ACC112 (cell line): Measurements from ENCODE around the gene FARP2.
"Not testable (repeated sequence)": the region's sequence is repeated elsewhere in the genome, so short reads cannot be mapped to it uniquely, and the experiment has no call there.

Experiments used
- H2AFZ ChIP-seq: fragments of 200-600 bp; sonication (generic); one replicate; pipeline ENCODE4 v1.6.0; 2017; ENCODE audit warnings: antibody characterized with exemption, low read length; ENCODE audit not compliant: unreplicated experiment
- H3K27ac ChIP-seq: fragments of 200-600 bp; sonication (generic); 2 replicates; pipeline ENCODE4 v1.5.1; 2014; ENCODE audit warnings: low read depth, mild to moderate bottlenecking, antibody characterized with exemption, low read length, moderate library complexity
- H3K27me3 ChIP-seq: fragments of 200-600 bp; sonication (generic); 2 replicates; pipeline ENCODE4 v1.6.1; 2014; ENCODE audit warnings: mild to moderate bottlenecking, antibody characterized with exemption, low read length, moderate library complexity, mixed read lengths; ENCODE audit not compliant: insufficient read depth
- H3K36me3 ChIP-seq: fragments of 200-600 bp; sonication (generic); 2 replicates; pipeline ENCODE4 v1.6.1; 2016; ENCODE audit warnings: mild to moderate bottlenecking, antibody characterized with exemption, low read length, moderate library complexity, mixed read lengths; ENCODE audit not compliant: insufficient read depth
- H3K4me1 ChIP-seq: fragments of 200-600 bp; sonication (generic); one replicate; pipeline ENCODE4 v1.6.1; 2016; ENCODE audit warnings: low read length, mixed read lengths; ENCODE audit not compliant: insufficient read depth, unreplicated experiment, control insufficient read depth
- H3K4me3 ChIP-seq: fragments of 200-600 bp; sonication (generic); 2 replicates; pipeline ENCODE4 v1.5.1; 2014; ENCODE audit warnings: mild to moderate bottlenecking, low read depth, low read length
- H3K79me2 ChIP-seq: fragments of 200-600 bp; sonication (generic); one replicate; pipeline ENCODE4 v1.6.0; 2016; ENCODE audit warnings: low read length; ENCODE audit not compliant: control insufficient read depth, unreplicated experiment, insufficient read depth

Gene FARP2

GRCh38 chr2:241315093-241315878 is 40.8 kb upstream of the FARP2 start, which contains the start of gene HDLBP:
TSS of gene HDLBP (minus strand) at chr2:241315672. CDS start at chr2:241266869, 48,803 bp downstream.
- peak within 1 kb of the TSS; percentile 93 for H3K27ac ChIP-seq
- H3K4me3 ChIP-seq, result peak within 1 kb of the TSS; percentile 89
- peaks cover 7% of the 10 kb centered on the region; the same call in 1 of the 2 replicates for H3K36me3 ChIP-seq
- H2AFZ ChIP-seq, result peak within 1 kb of the TSS; percentile 51
- H3K27me3 ChIP-seq, result no peaks in the 10 kb centered on the region
- H3K79me2 ChIP-seq, result peaks cover 91% of the 10 kb centered on the region
- H3K4me1 ChIP-seq, result peaks cover 58% of the 10 kb centered on the region

- Histone ChIP-seq H3K27me3 (no peaks in the 10 kb centered on the region), H3K36me3 (peaks cover 7% of the 10 kb centered on the region; the same call in 1 of the 2 replicates), H2AFZ (peak within 1 kb of the TSS; percentile 51), H3K79me2 (peaks cover 91% of the 10 kb centered on the region), H3K4me3 (peak within 1 kb of the TSS; percentile 89), H3K4me1 (peaks cover 58% of the 10 kb centered on the region), H3K27ac (peak within 1 kb of the TSS; percentile 93)
Measured at GRCh38 chr2:241315879-241316631, 40.0 kb upstream of the FARP2 start, which contains the start of gene SEPTIN2. TSS of gene SEPTIN2 (plus strand) at chr2:241315925. CDS start at chr2:241324233, 8,308 bp downstream.

- H3K27me3 ChIP-seq, result no peaks in the 10 kb centered on the region
- peaks cover 7% of the 10 kb centered on the region; the same call in 1 of the 2 replicates for H3K36me3 ChIP-seq
- peak overlapping the region; percentile 79; the same call in 1 of the 2 replicates for H3K27ac ChIP-seq
- peaks cover 91% of the 10 kb centered on the region for H3K79me2 ChIP-seq
- no peak overlapping the region for H2AFZ ChIP-seq
- H3K4me3 ChIP-seq, result peak overlapping the region; percentile 89
- peaks cover 63% of the 10 kb centered on the region for H3K4me1 ChIP-seq
Measured at GRCh38 chr2:241316825-241317224, 39.3 kb upstream of the FARP2 start.

- Histone ChIP-seq H3K4me1 (peaks cover 63% of the 10 kb centered on the region), H3K36me3 (peaks cover 7% of the 10 kb centered on the region; the same call in 1 of the 2 replicates), H3K79me2 (peaks cover 91% of the 10 kb centered on the region), H2AFZ (no peak overlapping the region), H3K27me3 (no peaks in the 10 kb centered on the region), H3K4me3 (peak overlapping the region; percentile 89), H3K27ac (no peak overlapping the region)
Measured at GRCh38 chr2:241317391-241317790, 38.7 kb upstream of the FARP2 start.

- H3K27me3 ChIP-seq, H3K36me3 ChIP-seq, H3K27ac ChIP-seq, H2AFZ ChIP-seq: not testable (repeated sequence)
- peak overlapping the region; percentile 89 for H3K4me3 ChIP-seq
- H3K79me2 ChIP-seq, result peaks cover 91% of the 10 kb centered on the region
- H3K4me1 ChIP-seq, result peaks cover 60% of the 10 kb centered on the region
Measured at GRCh38 chr2:241318830-241319229, 37.3 kb upstream of the FARP2 start.

GRCh38 chr2:241320394-241320793 is 35.7 kb upstream of the FARP2 start:
- H3K79me2 ChIP-seq, result peaks cover 96% of the 10 kb centered on the region
- no peak overlapping the region for H3K27ac ChIP-seq
- peak overlapping the region; percentile 37 for H3K4me3 ChIP-seq
- H3K36me3 ChIP-seq, result peaks cover 7% of the 10 kb centered on the region
- H3K4me1 ChIP-seq, result peaks cover 64% of the 10 kb centered on the region
- H3K27me3 ChIP-seq, result no peaks in the 10 kb centered on the region
- no peak overlapping the region for H2AFZ ChIP-seq

GRCh38 chr2:241321033-241321432 is 35.1 kb upstream of the FARP2 start:
- Histone ChIP-seq H3K79me2 (peaks cover 100% of the 10 kb centered on the region), H3K36me3 (peaks cover 12% of the 10 kb centered on the region), H3K4me1 (peaks cover 64% of the 10 kb centered on the region), H2AFZ (no peak overlapping the region), H3K27ac (no peak overlapping the region), H3K4me3 (peak overlapping the region; percentile 49), H3K27me3 (no peaks in the 10 kb centered on the region)

GRCh38 chr2:241321886-241322285 is 34.2 kb upstream of the FARP2 start:
- Histone ChIP-seq H3K79me2 (peaks cover 99% of the 10 kb centered on the region), H3K27ac (no peak overlapping the region), H2AFZ (no peak overlapping the region), H3K4me1 (peaks cover 64% of the 10 kb centered on the region), H3K27me3 (no peaks in the 10 kb centered on the region), H3K36me3 (peaks cover 19% of the 10 kb centered on the region), H3K4me3 (peak overlapping the region; percentile 49)

- H3K4me3 ChIP-seq, result peak overlapping the region; percentile 47; the same call in 1 of the 2 replicates
- H3K27ac ChIP-seq, result no peak overlapping the region
- no peaks in the 10 kb centered on the region for H3K27me3 ChIP-seq
- no peak overlapping the region for H2AFZ ChIP-seq
- peaks cover 49% of the 10 kb centered on the region for H3K4me1 ChIP-seq
- H3K79me2 ChIP-seq, result peaks cover 99% of the 10 kb centered on the region
- H3K36me3 ChIP-seq, result peaks cover 22% of the 10 kb centered on the region
Measured at GRCh38 chr2:241323778-241324177, 32.3 kb upstream of the FARP2 start.

GRCh38 chr2:241324775-241325174 is 31.3 kb upstream of the FARP2 start:
- peaks cover 22% of the 10 kb centered on the region for H3K36me3 ChIP-seq
- peaks cover 98% of the 10 kb centered on the region for H3K79me2 ChIP-seq
- H3K4me3 ChIP-seq, result peak overlapping the region; percentile 47; the same call in 1 of the 2 replicates
- H3K4me1 ChIP-seq, result peaks cover 43% of the 10 kb centered on the region
- no peak overlapping the region for H2AFZ ChIP-seq
- H3K27me3 ChIP-seq, result no peaks in the 10 kb centered on the region
- no peak overlapping the region for H3K27ac ChIP-seq
